GM12872 (cell line): Measurements from ENCODE around the gene SLC12A7.

Source experiments
- CTCF ChIP-seq: IDR thresholded peaks from 3 replicates; pipeline ENCODE4 v1.5.1; 2011; ENCODE audit warnings: low read depth, mild to moderate bottlenecking, low read length, moderate library complexity; ENCODE audit not compliant: insufficient read depth

SLC12A7 gene

GRCh38 chr5:1017056-1017455, 94.8 kb downstream of the SLC12A7 start:
- TF ChIP-seq CTCF = no peak

GRCh38 chr5:1016476-1016875, 95.4 kb downstream of the SLC12A7 start:
- TF ChIP-seq CTCF = no peak

GRCh38 chr5:1016036-1016435, 95.8 kb downstream of the SLC12A7 start:
- no peak for TF ChIP-seq CTCF

- TF ChIP-seq CTCF = no peak
Observed at GRCh38 chr5:1015507-1015906, 96.4 kb downstream of the SLC12A7 start.

- no peak for TF ChIP-seq CTCF
Observed at GRCh38 chr5:1014781-1015221, 97.1 kb downstream of the SLC12A7 start.

- TF ChIP-seq CTCF = no peak
Observed at GRCh38 chr5:1014346-1014745, 97.5 kb downstream of the SLC12A7 start.

GRCh38 chr5:1013948-1014301, 97.9 kb downstream of the SLC12A7 start:
- no peak for TF ChIP-seq CTCF

GRCh38 chr5:1013238-1013947, 98.5 kb downstream of the SLC12A7 start:
- TF ChIP-seq CTCF = no peak
